ENCODE data around the gene ZNF536. TPM values are rescaled to one million over a fixed set of nuclear protein-coding genes. Genes with fewer than 3 reads are reported as not detected.

Gene ZNF536
- polyA plus RNA-seq, 1 donor (not counting 4 experiments of a cell fraction or from before 2014, with no cell fraction given), result not detected

- Histone ChIP-seq H3K9me3 (ENCODE audit: control insufficient read depth, low read depth, low read length) (peaks cover 2% of the 10 kb centered on the region), H4K20me1 (ENCODE audit: control insufficient read depth, extremely low read depth, insufficient read depth, low read length) (no peaks in the 10 kb centered on the region), H3K4me1 (ENCODE audit: control insufficient read depth, extremely low read depth, insufficient read depth, low read length) (no peaks in the 10 kb centered on the region), H3K9me1 (ENCODE audit: control insufficient read depth, extremely low read depth, insufficient read depth, low read length) (no peaks in the 10 kb centered on the region), H3K4me3 (ENCODE audit: control insufficient read depth in 2 of 3, extremely low read depth in 1 of 3, insufficient read depth in 2 of 3, low read depth in 1 of 3, low read length in 3 of 3) (no peak overlapping the region), H3K4me2 (ENCODE audit: control insufficient read depth, extremely low read depth, insufficient read depth, low read depth, low read length) (no peak overlapping the region), H3K79me2 (ENCODE audit: control insufficient read depth, insufficient read depth, low read length) (no peaks in the 10 kb centered on the region), H2AFZ (ENCODE audit: control insufficient read depth, low read length) (no peak overlapping the region), H3K27me3 (ENCODE audit: control insufficient read depth, extremely low read depth, insufficient read depth, low read length) (no peaks in the 10 kb centered on the region), H3K36me3 (ENCODE audit: control insufficient read depth in 2 of 2, extremely low read depth in 1 of 2, insufficient read depth in 2 of 2, low read length in 2 of 2) (no peaks in the 10 kb centered on the region), H3K9ac (ENCODE audit: control insufficient read depth, extremely low read depth, insufficient read depth, low read length) (no peak overlapping the region), H3K27ac (ENCODE audit: control insufficient read depth, insufficient read depth, low read length) (no peak overlapping the region)
- TF ChIP-seq CTCF (optimal IDR thresholded peaks at IDR 0.05 in 1 of 3, IDR thresholded peaks at IDR 0.05 in 1 of 3, conservative IDR thresholded peaks at IDR 0.05 in 1 of 3; ENCODE audit: extremely low read depth in 1 of 3, insufficient read depth in 2 of 3, low read length in 3 of 3) (no peak), EZH2 (IDR thresholded peaks at IDR 0.05; ENCODE audit: low read length) (no peak)
- DNase-seq (ENCODE audit: low read depth, low spot score) (no peak), FAIRE-seq (no peak)
- dilution Hi-C loops (cut with MboI; ENCODE audit: extremely low pct_ligation_motif_present, low sequenced_read_pairs), result no loop called here
These were observed 51.3 kb downstream of the ZNF536 start for GRCh38 chr19:30423481-30423880.

GRCh38 chr19:30425885-30426838, 54.0 kb downstream of the ZNF536 start:
- dilution Hi-C loops (cut with MboI; ENCODE audit: extremely low pct_ligation_motif_present, low sequenced_read_pairs), result no loop called here

More at GRCh38 chr19:30425885-30426838, 54.0 kb downstream of the ZNF536 start:
- no peak overlapping the region for H3K9ac ChIP-seq (ENCODE audit: control insufficient read depth, extremely low read depth, insufficient read depth, low read length)
- TF ChIP-seq CTCF (optimal IDR thresholded peaks at IDR 0.05 in 1 of 3, IDR thresholded peaks at IDR 0.05 in 1 of 3, conservative IDR thresholded peaks at IDR 0.05 in 1 of 3; ENCODE audit: extremely low read depth in 1 of 3, insufficient read depth in 2 of 3, low read length in 3 of 3), result no peak
- no peak for TF ChIP-seq EZH2 (IDR thresholded peaks at IDR 0.05; ENCODE audit: low read length)
- H3K36me3 ChIP-seq (ENCODE audit: control insufficient read depth in 2 of 2, extremely low read depth in 1 of 2, insufficient read depth in 2 of 2, low read length in 2 of 2), result no peaks in the 10 kb centered on the region
- H3K4me3 ChIP-seq (ENCODE audit: control insufficient read depth in 2 of 3, extremely low read depth in 1 of 3, insufficient read depth in 2 of 3, low read depth in 1 of 3, low read length in 3 of 3), result no peak overlapping the region
- no peaks in the 10 kb centered on the region for H4K20me1 ChIP-seq (ENCODE audit: control insufficient read depth, extremely low read depth, insufficient read depth, low read length)
- H3K4me2 ChIP-seq (ENCODE audit: control insufficient read depth, extremely low read depth, insufficient read depth, low read depth, low read length), result no peak overlapping the region
- H3K4me1 ChIP-seq (ENCODE audit: control insufficient read depth, extremely low read depth, insufficient read depth, low read length), result no peaks in the 10 kb centered on the region
- H3K79me2 ChIP-seq (ENCODE audit: control insufficient read depth, insufficient read depth, low read length), result no peaks in the 10 kb centered on the region
- no peak overlapping the region for H2AFZ ChIP-seq (ENCODE audit: control insufficient read depth, low read length)
- DNase-seq (ENCODE audit: low read depth, low spot score), result no peak
- no peaks in the 10 kb centered on the region for H3K9me3 ChIP-seq (ENCODE audit: control insufficient read depth, low read depth, low read length)
- no peak overlapping the region for H3K27ac ChIP-seq (ENCODE audit: control insufficient read depth, insufficient read depth, low read length)
- H3K9me1 ChIP-seq (ENCODE audit: control insufficient read depth, extremely low read depth, insufficient read depth, low read length), result no peaks in the 10 kb centered on the region
- FAIRE-seq, result no peak
- no peaks in the 10 kb centered on the region for H3K27me3 ChIP-seq (ENCODE audit: control insufficient read depth, extremely low read depth, insufficient read depth, low read length)

Data from keratinocyte (primary cell).